ENCODE results near the gene ISLR2.

DNA sequence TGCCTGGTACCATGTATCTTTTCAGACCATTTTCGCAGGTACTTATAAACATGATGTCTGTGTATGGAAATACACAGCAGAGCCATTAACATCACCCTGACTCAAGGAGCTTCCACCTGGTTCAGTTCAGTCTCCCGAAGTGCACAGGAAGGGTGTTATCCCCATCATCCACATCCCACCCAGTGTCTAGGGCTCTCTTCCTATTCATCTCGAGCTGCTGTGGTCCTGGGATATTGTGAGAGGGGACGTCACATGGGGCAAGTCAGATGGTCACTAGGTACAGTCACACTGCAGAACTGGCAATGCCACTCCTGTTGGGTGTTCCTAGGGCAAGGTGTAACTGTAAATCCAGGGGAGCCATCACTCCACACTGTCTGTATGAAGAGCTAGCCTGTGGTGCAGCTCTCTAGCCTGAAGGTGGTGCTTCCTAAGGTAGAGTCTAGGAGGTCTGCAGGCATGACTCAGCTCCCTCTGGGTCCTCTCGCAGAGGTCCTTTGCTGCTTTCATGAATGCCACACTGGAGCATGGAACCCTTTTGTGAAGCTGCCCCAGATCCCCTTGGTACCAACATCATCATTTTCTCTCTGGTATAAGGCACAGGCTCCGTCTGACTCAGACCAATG lies 13.9 kb downstream of the ISLR2 start:
- TF ChIP-seq, protein P1, sequence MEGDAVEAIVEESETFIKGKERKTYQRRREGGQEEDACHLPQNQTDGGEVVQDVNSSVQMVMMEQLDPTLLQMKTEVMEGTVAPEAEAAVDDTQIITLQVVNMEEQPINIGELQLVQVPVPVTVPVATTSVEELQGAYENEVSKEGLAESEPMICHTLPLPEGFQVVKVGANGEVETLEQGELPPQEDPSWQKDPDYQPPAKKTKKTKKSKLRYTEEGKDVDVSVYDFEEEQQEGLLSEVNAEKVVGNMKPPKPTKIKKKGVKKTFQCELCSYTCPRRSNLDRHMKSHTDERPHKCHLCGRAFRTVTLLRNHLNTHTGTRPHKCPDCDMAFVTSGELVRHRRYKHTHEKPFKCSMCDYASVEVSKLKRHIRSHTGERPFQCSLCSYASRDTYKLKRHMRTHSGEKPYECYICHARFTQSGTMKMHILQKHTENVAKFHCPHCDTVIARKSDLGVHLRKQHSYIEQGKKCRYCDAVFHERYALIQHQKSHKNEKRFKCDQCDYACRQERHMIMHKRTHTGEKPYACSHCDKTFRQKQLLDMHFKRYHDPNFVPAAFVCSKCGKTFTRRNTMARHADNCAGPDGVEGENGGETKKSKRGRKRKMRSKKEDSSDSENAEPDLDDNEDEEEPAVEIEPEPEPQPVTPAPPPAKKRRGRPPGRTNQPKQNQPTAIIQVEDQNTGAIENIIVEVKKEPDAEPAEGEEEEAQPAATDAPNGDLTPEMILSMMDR (IDR thresholded peaks at IDR 0.05; ENCODE audit: poor library complexity) = no peak
- no peak for TF ChIP-seq EZH2 (IDR thresholded peaks at IDR 0.05; ENCODE audit: borderline replicate concordance)
